NCI-H2081 treated with DMSO at 0.1 percent for 48 hours (cell line): Measurements from ENCODE around the gene AOC3.
"Not testable (repeated sequence)": the region's sequence is repeated elsewhere in the genome, so short reads cannot be mapped to it uniquely, and the experiment has no call there.

Experiments used
- DNase-seq: peaks from one replicate; lab custom pipeline; 2025; lab: John Stamatoyannopoulos, UW

Gene AOC3

GRCh38 chr17:42844271-42844670 is 6.7 kb upstream of the AOC3 start, which contains the start of gene AOC2:
Gene AOC2, plus strand, starts transcription at chr17:42844580. Its CDS starts 47 bp downstream, at chr17:42844627.
- no peak for DNase-seq

DNA sequence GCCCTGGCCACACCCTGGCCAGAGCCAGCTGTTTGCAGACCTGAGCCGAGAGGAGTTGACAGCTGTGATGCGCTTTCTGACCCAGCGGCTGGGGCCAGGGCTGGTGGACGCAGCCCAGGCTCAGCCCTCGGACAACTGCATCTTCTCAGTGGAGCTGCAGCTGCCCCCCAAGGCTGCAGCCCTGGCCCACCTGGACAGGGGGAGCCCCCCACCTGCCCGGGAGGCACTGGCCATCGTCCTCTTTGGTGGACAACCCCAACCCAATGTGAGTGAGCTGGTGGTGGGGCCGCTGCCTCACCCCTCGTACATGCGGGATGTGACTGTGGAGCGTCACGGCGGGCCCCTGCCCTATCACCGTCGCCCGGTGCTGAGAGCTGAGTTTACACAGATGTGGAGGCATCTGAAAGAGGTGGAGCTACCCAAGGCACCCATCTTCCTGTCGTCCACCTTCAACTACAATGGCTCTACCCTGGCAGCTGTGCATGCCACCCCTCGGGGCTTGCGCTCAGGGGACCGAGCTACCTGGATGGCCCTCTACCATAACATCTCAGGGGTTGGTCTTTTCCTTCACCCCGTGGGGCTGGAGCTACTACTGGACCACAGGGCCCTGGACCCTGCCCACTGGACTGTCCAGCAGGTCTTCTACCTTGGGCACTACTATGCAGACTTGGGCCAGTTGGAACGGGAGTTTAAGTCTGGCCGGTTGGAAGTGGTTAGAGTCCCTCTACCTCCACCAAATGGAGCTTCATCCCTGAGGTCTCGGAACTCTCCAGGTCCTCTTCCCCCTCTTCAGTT is 6.0 kb upstream of the AOC3 start:
- DNase-seq: no peak

DNA sequence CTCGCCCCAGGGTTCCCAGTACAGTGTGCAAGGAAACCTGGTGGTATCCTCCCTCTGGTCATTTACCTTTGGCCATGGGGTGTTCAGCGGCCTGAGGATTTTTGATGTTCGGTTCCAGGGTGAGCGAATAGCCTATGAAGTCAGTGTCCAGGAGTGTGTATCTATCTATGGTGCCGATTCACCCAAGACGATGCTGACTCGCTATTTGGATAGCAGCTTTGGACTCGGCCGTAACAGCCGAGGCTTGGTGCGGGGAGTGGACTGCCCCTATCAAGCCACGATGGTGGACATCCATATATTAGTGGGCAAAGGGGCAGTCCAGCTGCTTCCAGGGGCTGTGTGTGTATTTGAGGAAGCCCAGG is 5.5 kb upstream of the AOC3 start:
- no peak for DNase-seq

GRCh38 chr17:42845918-42846593 is 4.9 kb upstream of the AOC3 start:
- DNase-seq: no peak

GRCh38 chr17:42846594-42847280 is 4.3 kb upstream of the AOC3 start:
- no peak for DNase-seq

DNA sequence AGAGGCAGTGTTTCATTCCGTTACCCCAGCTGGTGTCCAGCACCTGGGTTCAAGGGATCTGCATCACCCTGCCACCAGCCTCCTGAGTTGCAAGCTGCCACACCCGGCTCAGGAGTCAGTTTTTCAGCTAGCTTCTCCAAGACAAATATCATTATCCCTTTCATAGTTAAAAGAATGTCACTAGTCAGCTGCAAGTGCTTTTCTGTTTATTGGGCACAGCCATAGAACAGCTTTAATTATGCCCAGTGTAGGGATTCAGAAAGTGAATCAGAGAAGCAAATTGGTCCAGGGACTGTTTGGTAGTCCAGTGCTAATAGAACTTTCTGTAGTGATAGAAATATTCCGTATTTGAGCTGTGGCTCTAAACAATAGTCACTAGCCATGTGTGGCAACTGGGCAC is 2.9 kb upstream of the AOC3 start:
- DNase-seq: no peak

- no peak for DNase-seq
These were observed 2.0 kb upstream of the AOC3 start for GRCh38 chr17:42849031-42849430.

DNA sequence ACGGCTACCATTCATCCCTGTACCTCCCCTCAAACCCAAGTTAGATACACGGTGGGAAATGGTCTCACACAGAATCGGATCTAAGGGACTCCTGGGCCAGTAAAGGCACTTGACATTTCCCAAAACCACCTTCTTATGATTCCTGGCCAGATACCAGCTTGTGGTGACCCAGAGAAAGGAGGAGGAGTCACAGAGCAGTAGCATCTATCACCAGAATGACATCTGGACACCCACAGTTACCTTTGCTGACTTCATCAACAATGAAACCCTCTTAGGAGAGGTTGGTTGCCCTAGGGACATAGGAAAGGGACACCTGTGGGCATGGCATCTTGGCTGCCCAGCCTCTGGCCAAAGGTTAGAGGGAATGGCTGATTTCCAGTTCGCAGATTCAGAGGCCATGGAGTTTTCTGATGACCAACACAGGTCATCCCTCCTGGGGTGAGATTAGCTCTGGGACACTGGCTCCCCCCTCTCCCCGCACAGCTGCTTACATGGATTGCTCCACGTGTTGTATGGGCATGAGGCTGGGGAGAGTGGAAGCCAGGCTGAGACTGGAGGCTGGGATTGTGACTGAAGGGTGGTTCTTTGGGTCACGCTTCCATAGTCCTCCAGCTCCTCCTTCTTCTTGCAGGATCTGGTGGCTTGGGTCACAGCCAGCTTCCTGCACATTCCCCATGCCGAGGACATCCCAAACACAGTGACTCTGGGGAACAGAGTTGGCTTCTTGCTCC is 1.4 kb upstream of the AOC3 start:
- no peak for DNase-seq

DNA sequence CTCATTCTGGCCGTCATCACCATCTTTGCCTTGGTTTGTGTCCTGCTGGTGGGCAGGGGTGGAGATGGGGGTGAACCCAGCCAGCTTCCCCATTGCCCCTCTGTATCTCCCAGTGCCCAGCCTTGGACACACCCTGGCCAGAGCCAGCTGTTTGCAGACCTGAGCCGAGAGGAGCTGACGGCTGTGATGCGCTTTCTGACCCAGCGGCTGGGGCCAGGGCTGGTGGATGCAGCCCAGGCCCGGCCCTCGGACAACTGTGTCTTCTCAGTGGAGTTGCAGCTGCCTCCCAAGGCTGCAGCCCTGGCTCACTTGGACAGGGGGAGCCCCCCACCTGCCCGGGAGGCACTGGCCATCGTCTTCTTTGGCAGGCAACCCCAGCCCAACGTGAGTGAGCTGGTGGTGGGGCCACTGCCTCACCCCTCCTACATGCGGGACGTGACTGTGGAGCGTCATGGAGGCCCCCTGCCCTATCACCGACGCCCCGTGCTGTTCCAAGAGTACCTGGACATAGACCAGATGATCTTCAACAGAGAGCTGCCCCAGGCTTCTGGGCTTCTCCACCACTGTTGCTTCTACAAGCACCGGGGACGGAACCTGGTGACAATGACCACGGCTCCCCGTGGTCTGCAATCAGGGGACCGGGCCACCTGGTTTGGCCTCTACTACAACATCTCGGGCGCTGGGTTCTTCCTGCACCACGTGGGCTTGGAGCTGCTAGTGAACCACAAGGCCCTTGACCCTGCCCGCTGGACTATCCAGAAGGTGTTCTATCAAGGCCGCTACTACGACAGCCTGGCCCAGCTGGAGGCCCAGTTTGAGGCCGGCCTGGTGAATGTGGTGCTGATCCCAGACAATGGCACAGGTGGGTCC is 607 bp downstream of the AOC3 start:
- not testable (repeated sequence) for DNase-seq

GRCh38 chr17:42852351-42852750 is 1.4 kb downstream of the AOC3 start:
- no peak for DNase-seq

DNA sequence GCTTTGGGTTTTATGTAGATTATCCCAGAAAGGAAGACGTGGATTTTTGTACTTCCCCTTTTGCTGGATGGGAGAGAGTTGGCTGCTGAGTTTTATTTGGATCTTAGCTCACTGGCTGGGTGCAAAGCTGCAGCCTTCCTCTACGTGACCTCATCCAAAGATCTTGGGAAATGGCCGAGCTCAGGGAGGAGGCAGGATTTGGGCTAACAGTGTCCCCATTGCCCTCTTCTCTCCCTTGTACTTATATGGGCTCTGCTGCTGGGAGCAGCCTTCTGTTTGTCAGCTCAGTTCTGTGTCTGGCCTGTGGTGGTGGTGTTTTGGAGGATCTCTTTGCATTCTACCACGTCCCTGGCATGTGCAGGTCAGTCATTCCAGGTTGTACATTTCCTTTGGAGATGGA is 2.0 kb downstream of the AOC3 start:
- no peak for DNase-seq

- no peak for DNase-seq
These were observed 2.6 kb downstream of the AOC3 start for GRCh38 chr17:42853597-42853967.

GRCh38 chr17:42853968-42854790 is 3.2 kb downstream of the AOC3 start:
- DNase-seq: no peak

- DNase-seq: no peak
These were observed 4.1 kb downstream of the AOC3 start for GRCh38 chr17:42855048-42855596.

DNA sequence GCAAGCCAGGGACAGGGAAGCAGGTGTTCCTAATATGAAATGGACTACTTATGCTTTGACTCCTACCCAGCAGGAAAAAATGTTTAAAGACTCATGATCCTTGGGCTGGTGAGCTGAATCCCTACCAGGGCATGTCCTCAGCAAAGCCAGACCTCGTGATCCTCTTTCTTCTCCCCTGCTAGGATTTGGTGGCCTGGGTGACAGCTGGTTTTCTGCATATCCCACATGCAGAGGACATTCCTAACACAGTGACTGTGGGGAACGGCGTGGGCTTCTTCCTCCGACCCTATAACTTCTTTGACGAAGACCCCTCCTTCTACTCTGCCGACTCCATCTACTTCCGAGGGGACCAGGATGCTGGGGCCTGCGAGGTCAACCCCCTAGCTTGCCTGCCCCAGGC is 5.1 kb downstream of the AOC3 start:
- DNase-seq: not testable (repeated sequence)

- not testable (repeated sequence) for DNase-seq
These were observed 5.5 kb downstream of the AOC3 start for GRCh38 chr17:42856516-42856915.

GRCh38 chr17:42857389-42857788 is 6.4 kb downstream of the AOC3 start:
- no peak for DNase-seq

DNA sequence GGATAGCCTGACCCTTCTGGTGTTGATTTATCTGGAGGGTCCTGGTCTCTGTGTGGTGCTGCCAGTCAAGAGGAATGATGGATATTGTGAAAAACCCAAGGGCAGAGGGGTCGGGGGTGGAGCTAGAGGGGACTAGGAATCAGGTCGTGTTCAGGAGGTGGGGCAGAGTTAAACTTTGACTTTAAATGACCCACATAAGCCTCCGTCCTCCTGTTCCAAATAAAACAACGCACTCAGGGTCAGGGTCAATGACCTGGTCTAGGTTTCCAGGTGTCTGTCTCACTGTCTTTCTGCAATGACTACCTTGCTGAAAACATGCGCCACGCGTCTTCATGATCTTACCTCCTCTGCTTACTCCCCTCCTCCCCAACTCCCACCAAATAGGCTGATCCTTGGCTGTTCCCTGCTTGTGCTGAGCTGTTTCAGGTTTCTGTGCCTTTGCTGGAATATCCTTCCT is 14.7 kb downstream of the AOC3 start:
- DNase-seq: no peak

DNA sequence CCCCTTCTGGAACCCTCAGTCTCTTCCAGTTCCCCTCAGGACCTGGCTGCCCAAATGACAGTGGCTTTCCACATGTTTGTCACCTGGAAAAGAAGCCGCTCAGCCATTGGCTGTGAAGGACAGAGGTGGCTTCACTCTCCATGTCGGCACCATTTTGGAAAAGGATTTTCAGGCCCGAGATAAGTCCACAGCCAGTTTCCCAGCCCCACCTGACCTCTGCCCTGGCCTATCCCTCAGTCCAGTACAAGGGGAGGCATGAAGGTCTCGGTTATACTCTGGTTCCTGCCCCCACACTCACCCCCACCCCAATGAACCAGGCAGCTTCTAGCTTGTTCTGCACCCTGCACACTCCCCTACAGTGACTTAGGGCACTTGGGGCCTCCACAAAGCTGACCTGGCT is 15.2 kb downstream of the AOC3 start:
- no peak for DNase-seq
